MCF 10A (cell line): ENCODE data around the gene LTBP2. TPM values are rescaled to one million over a fixed set of nuclear protein-coding genes. Genes with fewer than 3 reads are reported as not detected.

Source experiments
- BruUV-seq: library from RNA; stranded (reverse); fragments of 400-500 nt; replicated peaks from 2 replicates; lab custom pipeline; 2021; lab: Mats Ljungman, UMichigan
- CTCF ChIA-PET: fragments of 300-600 bp; sonication (Branson Sonifier 250); formaldehyde crosslinking; extraction: SDS; loops from one replicate; lab custom pipeline; 2021; ENCODE audit warnings: antibody characterized with exemption, inconsistent platforms; lab: Yijun Ruan, JAX
- POLR2A ChIA-PET: fragments of 300-600, 350-650 bp; sonication (Branson Sonifier 250); formaldehyde crosslinking; extraction: SDS; loops from one replicate; lab custom pipeline; 2020; ENCODE audit warnings: antibody characterized with exemption, inconsistent platforms; lab: Yijun Ruan, JAX
- DNase-seq: peaks from one replicate; pipeline ENCODE4 v3.0.0-alpha.2; 2018; ENCODE audit not compliant: unreplicated experiment
- H3K27ac Mint-ChIP-seq: one replicate; pipeline ENCODE4 v1.8.0; 2022; ENCODE audit warnings: mild to moderate bottlenecking, low read depth, mixed read lengths; ENCODE audit not compliant: unreplicated experiment
- H3K27me3 Mint-ChIP-seq: one replicate; pipeline ENCODE4 v1.8.0; 2022; ENCODE audit warnings: mixed read lengths; ENCODE audit not compliant: insufficient read depth, unreplicated experiment
- H3K36me3 Mint-ChIP-seq: one replicate; pipeline ENCODE4 v1.8.0; 2022; ENCODE audit warnings: mild to moderate bottlenecking, moderate library complexity, mixed read lengths; ENCODE audit not compliant: insufficient read depth, unreplicated experiment
- H3K4me1 Mint-ChIP-seq: one replicate; pipeline ENCODE4 v1.8.0; 2022; ENCODE audit warnings: mixed read lengths; ENCODE audit not compliant: insufficient read depth, unreplicated experiment
- H3K4me3 Mint-ChIP-seq: one replicate; pipeline ENCODE4 v1.8.0; 2022; ENCODE audit warnings: mild to moderate bottlenecking, moderate library complexity, mixed read lengths; ENCODE audit not compliant: unreplicated experiment
- H3K9me3 Mint-ChIP-seq: one replicate; pipeline ENCODE4 v1.8.0; 2022; ENCODE audit warnings: mixed read lengths; ENCODE audit not compliant: unreplicated experiment
- intact Hi-C: fragments of 100-400 bp; cut with micrococcal nuclease; formaldehyde crosslinking; loops from 2 replicates; pipeline ENCODE4 v1.14.1; 2022
- total RNA-seq: library from RNA; stranded (reverse); gene quantifications from 2 replicates; pipeline ENCODE4 v1.2.3, GENCODE V29; 2022
- TF ChIP-seq, protein P1 (sequence below): fragments of 200-600 bp; IDR thresholded peaks from one replicate; pipeline ENCODE4 v1.8.0; 2022; ENCODE audit warnings: antibody characterized with exemption, mild to moderate bottlenecking; ENCODE audit not compliant: unreplicated experiment

Gene LTBP2
- total RNA-seq, 1 experiment from 2014 or later: 16.8 TPM

GRCh38 chr14:74658535-74659131, 46.6 kb upstream of the LTBP2 start:
- Mint-ChIP-seq H3K9me3 (no peaks in the 10 kb centered on the region), H3K36me3 (peaks cover 34% of the 10 kb centered on the region), H3K27ac (no peak overlapping the region), H3K27me3 (no peaks in the 10 kb centered on the region), H3K4me3 (no peak overlapping the region), H3K4me1 (peaks cover 29% of the 10 kb centered on the region)
- TF ChIP-seq, protein P1, sequence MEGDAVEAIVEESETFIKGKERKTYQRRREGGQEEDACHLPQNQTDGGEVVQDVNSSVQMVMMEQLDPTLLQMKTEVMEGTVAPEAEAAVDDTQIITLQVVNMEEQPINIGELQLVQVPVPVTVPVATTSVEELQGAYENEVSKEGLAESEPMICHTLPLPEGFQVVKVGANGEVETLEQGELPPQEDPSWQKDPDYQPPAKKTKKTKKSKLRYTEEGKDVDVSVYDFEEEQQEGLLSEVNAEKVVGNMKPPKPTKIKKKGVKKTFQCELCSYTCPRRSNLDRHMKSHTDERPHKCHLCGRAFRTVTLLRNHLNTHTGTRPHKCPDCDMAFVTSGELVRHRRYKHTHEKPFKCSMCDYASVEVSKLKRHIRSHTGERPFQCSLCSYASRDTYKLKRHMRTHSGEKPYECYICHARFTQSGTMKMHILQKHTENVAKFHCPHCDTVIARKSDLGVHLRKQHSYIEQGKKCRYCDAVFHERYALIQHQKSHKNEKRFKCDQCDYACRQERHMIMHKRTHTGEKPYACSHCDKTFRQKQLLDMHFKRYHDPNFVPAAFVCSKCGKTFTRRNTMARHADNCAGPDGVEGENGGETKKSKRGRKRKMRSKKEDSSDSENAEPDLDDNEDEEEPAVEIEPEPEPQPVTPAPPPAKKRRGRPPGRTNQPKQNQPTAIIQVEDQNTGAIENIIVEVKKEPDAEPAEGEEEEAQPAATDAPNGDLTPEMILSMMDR: no peak
- no peak for DNase-seq
- intact Hi-C loops: loop anchor here (5.0 kb wide), 1 partner anchor 36 kb away; no protein-coding TSS in a partner anchor
- POLR2A ChIA-PET: interaction anchor here (0.8 kb wide), 1 partner anchor 20 kb away, joined by 3 read pairs; no protein-coding TSS in a partner anchor
- no TSS peak for BruUV-seq
- CTCF ChIA-PET: no interaction called here

GRCh38 chr14:74656964-74657363, 44.9 kb upstream of the LTBP2 start:
- Mint-ChIP-seq H3K4me3 (no peak overlapping the region), H3K36me3 (peaks cover 17% of the 10 kb centered on the region), H3K4me1 (peaks cover 29% of the 10 kb centered on the region), H3K27ac (peak overlapping the region; percentile 75), H3K9me3 (no peaks in the 10 kb centered on the region), H3K27me3 (no peaks in the 10 kb centered on the region)
- no TSS peak for BruUV-seq
- DNase-seq: no peak
- intact Hi-C loops: loop anchor here (5.0 kb wide), 1 partner anchor 35 kb away; no protein-coding TSS in a partner anchor
- TF ChIP-seq, protein P1: no peak
- ChIA-PET CTCF (interaction anchor here (0.6 to 2.5 kb wide), 3 partner anchors 42 to 193 kb away, joined by 3 to 10 read pairs (median 3); no protein-coding TSS in a partner anchor), POLR2A (interaction anchor here (0.6 to 2.7 kb wide), 2 partner anchors 85 to 277 kb away, joined by 5 to 12 read pairs; no protein-coding TSS in a partner anchor)

DNA sequence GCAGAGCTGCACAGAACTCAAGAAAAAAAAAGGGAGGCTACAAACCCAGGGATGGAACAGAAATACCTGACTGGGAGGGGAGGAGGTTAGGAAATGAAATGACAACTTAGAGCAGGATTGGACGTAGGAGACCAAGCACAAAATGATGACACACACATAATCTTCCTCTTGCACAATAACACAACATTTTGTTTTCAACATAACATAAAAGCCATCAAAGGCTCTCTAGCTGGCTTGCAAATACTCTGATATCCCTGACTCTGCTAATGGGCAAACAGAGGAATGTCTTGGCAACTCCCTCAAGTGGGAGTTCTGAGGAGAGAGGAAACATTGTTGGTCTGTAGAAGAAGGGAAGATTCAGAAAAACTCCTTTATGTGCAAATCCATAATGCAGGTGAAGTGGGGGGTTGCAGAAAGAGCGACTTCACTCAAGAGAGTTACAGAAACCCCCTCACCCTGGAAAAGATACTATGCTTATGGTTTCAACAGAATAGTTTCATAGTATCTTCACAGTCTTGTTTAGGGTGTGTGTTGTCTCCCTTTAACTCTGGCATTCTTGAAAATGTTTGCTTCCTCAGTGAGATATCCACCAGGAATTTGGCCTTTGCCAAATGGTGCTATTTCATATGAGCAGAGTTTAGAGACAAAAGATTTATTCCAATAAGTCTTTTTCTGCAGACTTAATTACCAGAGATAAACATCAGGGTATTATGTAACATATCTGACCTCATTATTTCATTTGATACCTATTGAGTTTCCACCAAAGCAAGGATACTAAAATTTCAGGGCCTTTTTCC, 43.8 kb upstream of the LTBP2 start:
- peaks cover 25% of the 10 kb centered on the region for H3K4me1 Mint-ChIP-seq
- ChIA-PET CTCF (interaction anchor here (0.6 to 2.5 kb wide), 6 partner anchors 39 to 1414 kb away, joined by 3 to 10 read pairs (median 4); no protein-coding TSS in a partner anchor), POLR2A (interaction anchor here (0.9 to 2.7 kb wide), 7 partner anchors 11 to 108 kb away, joined by 3 to 12 read pairs (median 5); partner anchors contain the start of gene YLPM1)
- no peaks in the 10 kb centered on the region for H3K9me3 Mint-ChIP-seq
- intact Hi-C loops: loop anchor here (5.0 kb wide), 1 partner anchor 33 kb away; no protein-coding TSS in a partner anchor
- TF ChIP-seq, protein P1: no peak
- H3K36me3 Mint-ChIP-seq: peaks cover 14% of the 10 kb centered on the region
- H3K27ac Mint-ChIP-seq: peak overlapping the region; percentile 75
- no peak overlapping the region for H3K4me3 Mint-ChIP-seq
- DNase-seq: peak; percentile 83
- H3K27me3 Mint-ChIP-seq: no peaks in the 10 kb centered on the region
- BruUV-seq: no TSS peak
